ENCODE results near the gene ZNRF2. TPM values are rescaled to one million over a fixed set of nuclear protein-coding genes. Genes with fewer than 3 reads are reported as not detected.
A peak's percentile ranks its signal among the peaks of the same experiment; 100 is the strongest.

Gene ZNRF2
- total and polyA plus RNA-seq, 2 experiments from 2014 or later = 11.0 to 18.8 TPM

GRCh38 chr7:30273552-30273951 lies 10.8 kb upstream of the ZNRF2 start:
- 71% methylated on average over 2 of the region's 2 CpGs for WGBS (ENCODE audit: low lambda C conversion rate, missing lambda C conversion rate)
- Histone ChIP-seq H3K27ac (no peak overlapping the region), H3K4me2 (no peak overlapping the region), H3K4me1 (ENCODE audit: insufficient read depth) (no peaks in the 10 kb centered on the region), H3K9me2 (replicated peaks; ENCODE audit: insufficient read depth) (no peaks in the 10 kb centered on the region), H3K27me3 (no peaks in the 10 kb centered on the region), H3K4me3 (no peak overlapping the region), H3K79me2 (no peaks in the 10 kb centered on the region), H4K20me1 (ENCODE audit: insufficient read depth, poor library complexity, severe bottlenecking) (no peaks in the 10 kb centered on the region), H3K36me3 (replicated peaks; ENCODE audit: insufficient read depth, low read depth) (no peaks in the 10 kb centered on the region), H3K9me3 (ENCODE audit: low read depth) (no peaks in the 10 kb centered on the region), H2AFZ (no peak overlapping the region)
- DNase-seq (ENCODE audit: low spot score) = no peak
- TF ChIP-seq EZH2 (IDR thresholded peaks at IDR 0.05; ENCODE audit: borderline replicate concordance) (no peak), CTCF (IDR thresholded peaks at IDR 0.05; ENCODE audit: poor library complexity) (no peak), EZH2phosphoT487 (IDR thresholded peaks at IDR 0.05; ENCODE audit: low read depth, severe bottlenecking, unreplicated experiment) (no peak)

- H3K4me1 ChIP-seq (ENCODE audit: insufficient read depth) = no peaks in the 10 kb centered on the region
- WGBS (ENCODE audit: low lambda C conversion rate, missing lambda C conversion rate) = 87% methylated on average over 3 of the region's 3 CpGs
These were observed 9.8 kb upstream of the ZNRF2 start for GRCh38 chr7:30274641-30275040.

DNA sequence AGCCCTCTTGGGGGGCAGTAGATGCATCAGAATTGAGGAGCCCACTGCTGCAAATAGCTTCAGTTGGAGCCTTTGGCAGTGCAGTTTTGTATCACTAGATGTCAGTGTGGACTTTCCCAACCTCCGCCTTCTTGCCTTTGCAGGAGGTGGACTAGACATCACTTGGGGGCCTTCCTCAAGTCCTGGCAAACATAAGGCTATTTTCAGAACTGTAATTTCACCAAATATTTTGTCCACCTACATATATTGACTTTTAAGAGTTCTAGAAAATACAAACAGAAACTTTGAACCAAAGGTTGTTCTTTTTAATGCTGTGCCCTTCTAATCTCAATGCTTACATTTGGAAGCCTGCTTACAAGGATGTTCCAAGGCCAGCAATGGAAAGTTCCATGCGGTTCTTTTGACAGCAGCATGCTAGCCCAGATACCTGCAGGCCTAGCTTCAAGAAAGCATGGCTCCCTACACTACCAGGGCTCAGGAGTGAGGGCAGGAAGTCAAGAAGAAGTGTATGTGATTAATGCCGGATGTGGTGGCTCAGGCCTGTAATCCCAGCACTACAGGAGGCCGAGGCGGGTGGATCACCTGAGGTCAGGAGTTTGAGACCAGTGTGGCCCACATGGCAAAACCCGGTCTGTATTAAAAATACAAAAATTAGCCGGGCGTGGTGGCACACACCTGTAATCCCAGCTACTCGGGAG lies 8.0 kb upstream of the ZNRF2 start:
- H2AFZ ChIP-seq = no peak overlapping the region
- 88% methylated on average over 9 of the region's 9 CpGs for WGBS (ENCODE audit: low lambda C conversion rate, missing lambda C conversion rate)

More at GRCh38 chr7:30274641-30275040, 9.8 kb upstream of the ZNRF2 start:
- H3K27me3 ChIP-seq = no peaks in the 10 kb centered on the region
- no peak overlapping the region for H3K4me3 ChIP-seq
- H3K79me2 ChIP-seq = no peaks in the 10 kb centered on the region
- DNase-seq (ENCODE audit: low spot score) = no peak
- H3K9me2 ChIP-seq (replicated peaks; ENCODE audit: insufficient read depth) = no peaks in the 10 kb centered on the region
- H3K4me2 ChIP-seq = no peak overlapping the region
- H3K9me3 ChIP-seq (ENCODE audit: low read depth) = no peaks in the 10 kb centered on the region
- TF ChIP-seq CTCF (IDR thresholded peaks at IDR 0.05; ENCODE audit: poor library complexity) (no peak), EZH2phosphoT487 (IDR thresholded peaks at IDR 0.05; ENCODE audit: low read depth, severe bottlenecking, unreplicated experiment) (no peak), EZH2 (IDR thresholded peaks at IDR 0.05; ENCODE audit: borderline replicate concordance) (no peak)
- H2AFZ ChIP-seq = no peak overlapping the region
- H4K20me1 ChIP-seq (ENCODE audit: insufficient read depth, poor library complexity, severe bottlenecking) = no peaks in the 10 kb centered on the region
- no peaks in the 10 kb centered on the region for H3K36me3 ChIP-seq (replicated peaks; ENCODE audit: insufficient read depth, low read depth)
- H3K27ac ChIP-seq = no peak overlapping the region

More for the DNA sequence above, 8.0 kb upstream of the ZNRF2 start:
- peak; percentile 77 for DNase-seq (ENCODE audit: low spot score)
- Histone ChIP-seq H3K27ac (no peak overlapping the region), H3K4me1 (ENCODE audit: insufficient read depth) (peaks cover 7% of the 10 kb centered on the region), H4K20me1 (ENCODE audit: insufficient read depth, poor library complexity, severe bottlenecking) (no peaks in the 10 kb centered on the region), H3K79me2 (no peaks in the 10 kb centered on the region), H3K9me3 (ENCODE audit: low read depth) (no peaks in the 10 kb centered on the region), H3K27me3 (no peaks in the 10 kb centered on the region), H3K9me2 (replicated peaks; ENCODE audit: insufficient read depth) (no peaks in the 10 kb centered on the region), H3K36me3 (replicated peaks; ENCODE audit: insufficient read depth, low read depth) (no peaks in the 10 kb centered on the region), H3K4me2 (no peak overlapping the region), H3K4me3 (no peak overlapping the region)
- TF ChIP-seq EZH2 (IDR thresholded peaks at IDR 0.05; ENCODE audit: borderline replicate concordance) (no peak), CTCF (IDR thresholded peaks at IDR 0.05; ENCODE audit: poor library complexity) (peak; percentile 66)
